ENCODE measurements around the gene CEP126.

CEP126 gene

DNA sequence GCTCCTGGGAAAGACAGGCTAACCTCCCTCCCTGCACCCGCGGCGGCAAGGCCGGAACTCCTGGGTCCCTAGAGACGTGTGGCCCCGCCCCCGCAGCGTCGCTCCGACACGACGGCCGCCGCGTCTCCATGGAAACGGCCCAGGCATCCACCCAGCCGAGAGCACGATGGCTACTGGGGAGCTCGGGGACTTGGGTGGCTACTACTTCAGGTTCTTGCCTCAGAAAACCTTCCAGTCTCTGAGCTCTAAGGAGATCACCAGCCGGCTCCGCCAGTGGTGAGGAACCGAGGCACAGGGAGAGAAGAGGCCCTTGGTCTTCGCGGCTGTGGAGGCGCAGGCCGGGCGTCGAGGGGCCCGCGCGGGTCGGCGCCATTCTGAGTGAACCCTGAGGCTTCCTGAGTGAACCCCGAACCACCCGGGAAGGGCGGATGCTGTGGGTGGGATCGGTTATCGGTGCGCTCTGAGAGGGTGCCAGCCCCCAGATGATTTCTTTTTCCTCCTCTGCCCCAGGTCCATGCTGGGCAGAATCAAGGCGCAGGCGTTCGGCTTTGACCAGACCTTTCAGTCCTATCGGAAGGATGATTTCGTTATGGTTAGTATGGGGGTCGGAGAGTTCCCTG is 132.6 kb downstream of the CEP126 start, which contains the start of gene CFAP300 (continued):
- TF ChIP-seq TSHZ2 (CRISPR knock-in tag; IDR thresholded peaks at IDR 0.05) (no peak), ZNF8 (CRISPR knock-in tag; IDR thresholded peaks at IDR 0.05) (no peak)

Data from SK-N-SH treated with all-trans-retinoic acid at 6 μM for 48 hours (cell line).